Stomach (tissue), 9 donors: ENCODE results near the gene C1orf52. TPM values are rescaled to one million over a fixed set of nuclear protein-coding genes. Genes with fewer than 3 reads are reported as not detected.
"Not testable (repeated sequence)": the region's sequence is repeated elsewhere in the genome, so short reads cannot be mapped to it uniquely, and the experiment has no call there.

Experiments used
- DNase-seq, 2 donors: peaks; one replicate each; pipeline versions ENCODE4 v3.0.0 to v3.0.0-alpha.2; 2013 to 2019
- H3K27ac ChIP-seq, 5 donors: fragments of 200-600 bp in 4 of 5; sonication (generic) in 4 of 5; one replicate each; pipeline ENCODE4 v1.5.1; 2013 to 2019; ENCODE audit warnings: mild to moderate bottlenecking in 1 of 5, moderate library complexity in 1 of 5
- H3K27me3 ChIP-seq, 3 donors: fragments of 200-600 bp; sonication (generic); one replicate each; pipeline ENCODE4 v1.5.1; 2017 to 2019; ENCODE audit warnings: mixed run types in 1 of 3
- H3K36me3 ChIP-seq, 4 donors: fragments of 200-600 bp; sonication (generic); 1 replicate in 3 of 4; 2 replicates in 1 of 4; pipeline ENCODE4 v1.5.1; 2016 to 2019
- H3K4me1 ChIP-seq, 4 donors: fragments of 200-600 bp; sonication (generic); one replicate each; pipeline ENCODE4 v1.5.1; 2016 to 2019
- H3K4me3 ChIP-seq, 4 donors: fragments of 200-600 bp; sonication (generic) in 3 of 4; one replicate each; pipeline ENCODE4 v1.5.1; 2016 to 2019; ENCODE audit warnings: mild to moderate bottlenecking in 1 of 4
- H3K9me3 ChIP-seq, 4 donors: fragments of 200-600 bp; sonication (generic); one replicate each; pipeline ENCODE4 v1.5.1; 2016 to 2019
- CTCF ChIP-seq, 7 experiments: fragments of 450-650 bp in 4 of 7; fragments of 200-600 bp in 3 of 7; sonication (generic) in 3 of 7; IDR thresholded peaks; one replicate each; pipeline ENCODE4 v1.5.1; 2016 to 2019; ENCODE audit warnings: antibody characterized with exemption in 7 of 7, control low read depth in 2 of 7, mild to moderate bottlenecking in 1 of 7
- EP300 ChIP-seq: sonication (generic); formaldehyde crosslinking; IDR thresholded peaks from one replicate; pipeline ENCODE4 v1.6.1; 2017; ENCODE audit warnings: antibody characterized with exemption
- POLR2A ChIP-seq, 4 donors: fragments of 450-650 bp; IDR thresholded peaks; one replicate each; pipeline ENCODE4 v1.6.1; 2016; ENCODE audit warnings: antibody characterized with exemption in 4 of 4, control low read depth in 2 of 4, mild to moderate bottlenecking in 1 of 4, moderate library complexity in 1 of 4
- POLR2AphosphoS5 ChIP-seq, 3 donors: sonication (generic); formaldehyde crosslinking; IDR thresholded peaks; one replicate each; pipeline ENCODE4 v1.6.1; 2016; ENCODE audit warnings: antibody characterized with exemption in 3 of 3
- WGBS, 5 donors: extraction: QIAGEN DNeasy Blood & Tissue Kit in 3 of 5; methylation state at CpG; one replicate each; pipeline versions ENCODE4 v1.1.5 to v1.1.7; 2013 to 2018; 5-methylcytosine and 5-hydroxymethylcytosine counted together
- intact Hi-C: fragments of 100-400 bp; cut with DNase I; formaldehyde crosslinking; loops from one replicate; pipeline ENCODE4 v1.15.1; 2023; ENCODE audit warnings: low total_unique reads
- polyA plus RNA-seq, 3 donors: library from polyadenylated mRNA; stranded (reverse); fragments of 200-250 nt; gene quantifications; one replicate each; pipeline ENCODE4 v1.2.3, GENCODE V29; 2013
- total RNA-seq, 5 donors: library from RNA; depleted of rRNA; stranded (reverse); fragments of >200 nt; gene quantifications; one replicate each; pipeline versions ENCODE4 v1.1.0 to v1.2.3, GENCODE V29; 2014 to 2016
- donor health status: healthy with polysubstance abuse.
- donor health status: Bipolar disorder and iron deficiency.
- donor health status: healthy.

C1orf52 gene
- total and polyA plus RNA-seq, 8 donors = 5.8 to 39.3 (median 14.4) TPM

- Histone ChIP-seq H3K9me3 (no peaks in the 10 kb centered on the region), H3K4me1 (peaks cover 6 to 34% (median 13%) of the 10 kb centered on the region in 4 donors), H3K36me3 (peaks cover 14 to 49% (median 43%) of the 10 kb centered on the region in 4 donors), H3K27me3 (no peaks in the 10 kb centered on the region), H3K27ac (peak overlapping the region in 3 of 5 donors; percentile 17 to 70 (median 65)), H3K4me3 (no peak overlapping the region)
- 37 to 72% (median 54%) methylated on average over 2 of the region's 2 CpGs for WGBS, 5 donors
- intact Hi-C loops = no loop called here
- DNase-seq = no peak
- TF ChIP-seq POLR2AphosphoS5 (IDR thresholded peaks at IDR 0.05) (no peak), EP300 (no peak), POLR2A (IDR thresholded peaks at IDR 0.05) (no peak), CTCF (IDR thresholded peaks at IDR 0.05) (no peak)
Observed at GRCh38 chr1:85264150-85264549, 4.7 kb upstream of the C1orf52 start.

GRCh38 chr1:85262985-85263384, 3.5 kb upstream of the C1orf52 start:
- H3K9me3 ChIP-seq = no peaks in the 10 kb centered on the region
- H3K4me3 ChIP-seq = no peak overlapping the region
- intact Hi-C loops = no loop called here
- H3K4me1 ChIP-seq = peaks cover 13 to 37% (median 19%) of the 10 kb centered on the region in 4 donors
- H3K36me3 ChIP-seq = peaks cover 10 to 39% (median 33%) of the 10 kb centered on the region in 4 donors
- peak overlapping the region; percentile 17 to 70 (median 31) for H3K27ac ChIP-seq
- no peaks in the 10 kb centered on the region for H3K27me3 ChIP-seq
- DNase-seq = peak in 1 of 2 donors; percentile 48
- TF ChIP-seq POLR2AphosphoS5 (IDR thresholded peaks at IDR 0.05) (no peak), POLR2A (IDR thresholded peaks at IDR 0.05) (no peak), CTCF (IDR thresholded peaks at IDR 0.05) (no peak), EP300 (no peak)

- intact Hi-C loops = loop anchor here (10.0 kb wide), 1 partner anchor 315 kb away; no protein-coding TSS in a partner anchor
- 24 to 38% (median 36%) methylated on average over 7 of the region's 7 CpGs for WGBS, 5 donors
- H3K4me3 ChIP-seq = peak overlapping the region; percentile 87 to 97 (median 90)
- TF ChIP-seq CTCF (IDR thresholded peaks at IDR 0.05) (peak in 1 of 7 experiments; percentile 46), POLR2AphosphoS5 (IDR thresholded peaks at IDR 0.05) (no peak)
- no peaks in the 10 kb centered on the region for H3K9me3 ChIP-seq
- peaks cover 5 to 29% (median 28%) of the 10 kb centered on the region in 4 donors for H3K36me3 ChIP-seq
- H3K27me3 ChIP-seq = no peaks in the 10 kb centered on the region
- H3K27ac ChIP-seq = peak overlapping the region; percentile 86 to 89 (median 88)
- DNase-seq = peak in 1 of 2 donors; percentile 90
- peaks cover 21 to 62% (median 39%) of the 10 kb centered on the region in 4 donors for H3K4me1 ChIP-seq
Observed at GRCh38 chr1:85259912-85260274, 431 bp upstream of the C1orf52 start.

GRCh38 chr1:85258536-85259117, 835 bp downstream of the C1orf52 start:
- intact Hi-C loops = loop anchor here (10.0 kb wide), 1 partner anchor 314 kb away; no protein-coding TSS in a partner anchor
- DNase-seq = no peak
- TF ChIP-seq EP300 (no peak), POLR2AphosphoS5 (IDR thresholded peaks at IDR 0.05) (no peak), POLR2A (IDR thresholded peaks at IDR 0.05) (no peak), CTCF (IDR thresholded peaks at IDR 0.05) (no peak)
- H3K36me3 ChIP-seq = peaks cover 5 to 29% (median 25%) of the 10 kb centered on the region in 4 donors
- H3K27ac ChIP-seq = peak overlapping the region in 4 of 5 donors; percentile 86 to 89 (median 88)
- no peaks in the 10 kb centered on the region for H3K9me3 ChIP-seq
- peaks cover 21 to 65% (median 41%) of the 10 kb centered on the region in 4 donors for H3K4me1 ChIP-seq
- H3K4me3 ChIP-seq = peak overlapping the region; percentile 87 to 97 (median 90)
- H3K27me3 ChIP-seq = no peaks in the 10 kb centered on the region
- WGBS, 5 donors = 2 to 10% (median 5%) methylated on average over 15 to 19 of the region's 19 CpGs

- WGBS, 5 donors = 76 to 95% (median 89%) methylated on average over 3 of the region's 3 CpGs
- DNase-seq, H3K27me3 ChIP-seq, intact Hi-C loops, H3K9me3 ChIP-seq, H3K27ac ChIP-seq, H3K4me3 ChIP-seq: not testable (repeated sequence)
- peaks cover 0 to 28% (median 22%) of the 10 kb centered on the region in 4 donors for H3K36me3 ChIP-seq
- peaks cover 0 to 27% (median 16%) of the 10 kb centered on the region in 4 donors for H3K4me1 ChIP-seq
Observed at GRCh38 chr1:85249042-85249441, 10.4 kb downstream of the C1orf52 start.
